ENCODE measurements around the gene TASOR.

Gene TASOR

GRCh38 chr3:56682462-56683121 is 473 bp downstream of the TASOR start:
- peak; percentile 73 for DNase-seq (ENCODE audit: low spot score)

DNA sequence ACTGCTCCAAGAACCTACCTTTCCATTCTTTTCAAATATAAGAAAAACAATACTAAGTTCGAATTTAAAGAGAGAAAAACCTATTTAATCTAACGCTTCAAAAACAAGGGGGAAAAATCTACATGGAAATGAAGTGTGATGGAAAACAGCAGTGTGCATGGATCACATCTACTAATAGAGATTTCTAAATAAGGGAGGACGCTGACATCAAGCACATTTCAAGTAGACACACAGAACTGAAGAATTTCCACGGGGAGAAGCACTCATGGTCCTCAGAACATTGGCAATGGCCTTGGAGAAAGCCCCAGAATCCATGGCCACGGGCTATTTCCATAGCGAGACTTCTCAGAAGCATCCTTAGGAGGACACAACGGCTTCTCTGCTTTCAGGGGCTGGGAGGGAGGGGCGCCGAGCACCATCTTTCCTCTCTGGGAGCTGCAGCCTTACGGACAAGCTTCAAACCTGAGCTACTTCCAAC is 1.0 kb downstream of the TASOR start:
- no peak for DNase-seq (ENCODE audit: low spot score)

- DNase-seq (ENCODE audit: low spot score) = no peak
Measured at GRCh38 chr3:56680054-56680580, 2.9 kb downstream of the TASOR start.

- no peak for DNase-seq (ENCODE audit: low spot score)
Measured at GRCh38 chr3:56677286-56677685, 5.8 kb downstream of the TASOR start.

DNA sequence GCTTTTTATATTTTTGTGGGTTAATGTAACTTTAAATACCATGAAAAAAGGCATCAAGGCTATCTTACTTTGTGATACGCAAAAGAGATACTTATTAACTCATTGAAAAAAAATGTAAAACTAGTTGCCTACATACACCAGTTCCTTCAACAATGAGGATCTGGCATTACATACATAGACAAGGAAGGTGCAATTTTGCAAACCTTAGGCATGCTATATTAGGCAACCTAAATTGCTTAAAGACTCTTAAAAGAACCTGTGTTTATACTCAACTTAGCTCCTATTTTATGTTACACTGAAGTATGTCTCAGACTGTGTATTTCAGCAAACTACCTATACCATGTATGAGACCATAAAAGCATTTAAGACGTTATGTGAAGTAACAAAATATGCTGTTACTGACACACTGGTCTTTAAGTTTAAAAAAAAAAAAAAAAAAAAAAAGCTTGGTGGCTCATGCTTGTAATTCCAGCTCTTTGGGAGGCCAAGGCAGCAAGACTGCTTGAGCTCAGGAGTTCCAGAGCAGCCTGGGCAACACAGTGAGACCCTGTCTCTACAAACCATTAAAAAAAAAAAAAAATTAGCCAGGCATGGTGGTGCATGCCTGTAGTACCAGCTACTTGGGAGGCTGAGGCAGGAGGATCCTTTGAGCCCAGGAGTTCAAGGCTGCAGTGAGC is 9.1 kb downstream of the TASOR start:
- no peak for DNase-seq (ENCODE audit: low spot score)

DNA sequence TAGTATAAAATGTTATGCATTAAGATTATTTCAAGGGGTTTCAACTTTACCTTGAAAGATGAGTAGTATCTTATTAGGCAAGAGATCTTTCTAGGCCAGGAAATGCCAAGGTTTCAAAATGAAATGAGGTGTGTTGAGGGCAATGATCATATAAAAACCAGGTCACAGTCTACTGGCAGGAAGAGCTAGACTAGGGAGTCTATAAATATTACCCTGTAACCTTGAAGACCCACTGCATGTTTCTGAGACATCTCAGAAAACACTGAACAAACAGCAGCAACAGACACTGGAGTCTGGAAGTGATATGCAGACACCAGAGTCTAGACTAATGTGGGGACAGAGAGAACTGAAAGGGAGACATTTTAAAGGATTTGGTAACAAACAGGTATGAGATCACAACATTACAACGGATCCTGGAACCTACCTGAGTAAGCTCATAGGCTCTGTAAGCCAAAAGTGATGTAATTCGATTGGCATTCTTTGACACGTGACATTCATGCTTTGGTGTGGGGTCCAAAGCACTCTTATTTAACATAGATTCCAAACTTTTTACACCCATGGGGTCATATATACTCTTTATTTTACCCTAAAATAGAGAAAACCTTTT is 15.0 kb downstream of the TASOR start:
- no peak for DNase-seq (ENCODE audit: low spot score)

DNA sequence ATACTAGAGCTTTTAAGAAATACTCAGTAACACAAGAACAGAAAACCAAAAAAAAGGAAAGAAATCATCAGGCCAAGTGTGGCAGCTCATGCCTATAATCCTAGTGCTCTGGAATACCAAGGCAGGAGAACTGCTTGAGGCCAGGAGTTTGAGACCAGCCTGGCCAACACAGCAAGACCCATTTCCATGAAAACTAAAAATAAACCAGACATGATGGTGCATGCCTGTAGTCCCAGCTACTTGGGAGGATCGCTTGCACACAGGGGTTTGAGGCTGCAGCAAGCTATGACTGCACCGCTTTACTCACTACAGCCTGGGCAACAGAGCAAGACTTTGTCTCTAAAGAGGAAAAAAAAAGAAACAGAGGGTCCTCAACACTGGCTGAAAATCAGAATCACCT is 18.2 kb downstream of the TASOR start:
- no peak for DNase-seq (ENCODE audit: low spot score)

DNA sequence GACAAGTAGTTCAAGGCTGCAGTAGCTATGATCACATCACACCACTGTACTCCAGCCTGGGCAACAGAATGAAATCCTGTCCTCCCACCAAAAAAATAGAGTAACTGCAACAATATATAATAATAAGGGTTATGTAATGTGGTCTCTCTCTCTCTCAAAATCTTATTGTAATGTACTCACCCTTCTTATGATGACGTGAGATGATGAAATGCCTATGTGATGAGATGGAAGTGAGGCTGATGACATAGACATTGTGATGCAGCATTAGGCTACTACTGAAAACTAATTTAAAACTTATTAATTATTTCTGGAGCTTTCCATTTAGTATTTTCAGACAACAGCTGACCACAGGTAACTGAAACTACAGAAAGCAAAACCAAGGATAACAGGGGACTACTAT is 27.4 kb downstream of the TASOR start:
- no peak for DNase-seq (ENCODE audit: low spot score)

- DNase-seq (ENCODE audit: low spot score) = no peak
Measured at GRCh38 chr3:56654460-56654859, 28.6 kb downstream of the TASOR start.

DNA sequence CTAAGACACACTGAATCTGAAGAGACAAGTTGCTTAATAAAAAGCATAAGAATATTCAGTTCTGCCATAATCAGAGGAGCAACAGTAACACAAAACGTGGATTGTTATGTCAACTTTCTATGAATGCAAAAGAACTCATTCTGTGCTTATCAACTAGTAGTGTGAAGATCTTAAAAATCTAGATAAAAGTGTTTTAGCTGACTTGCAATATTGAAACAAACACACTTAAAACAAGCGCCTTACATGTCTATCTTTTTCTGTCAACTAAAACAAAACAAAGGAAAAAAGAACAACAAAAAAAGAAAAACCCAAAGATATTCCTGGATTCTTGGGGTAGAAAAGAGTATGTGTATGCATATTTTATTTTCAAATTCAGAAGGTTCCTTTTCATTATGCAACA is 37.7 kb downstream of the TASOR start:
- no peak for DNase-seq (ENCODE audit: low spot score)

DNA sequence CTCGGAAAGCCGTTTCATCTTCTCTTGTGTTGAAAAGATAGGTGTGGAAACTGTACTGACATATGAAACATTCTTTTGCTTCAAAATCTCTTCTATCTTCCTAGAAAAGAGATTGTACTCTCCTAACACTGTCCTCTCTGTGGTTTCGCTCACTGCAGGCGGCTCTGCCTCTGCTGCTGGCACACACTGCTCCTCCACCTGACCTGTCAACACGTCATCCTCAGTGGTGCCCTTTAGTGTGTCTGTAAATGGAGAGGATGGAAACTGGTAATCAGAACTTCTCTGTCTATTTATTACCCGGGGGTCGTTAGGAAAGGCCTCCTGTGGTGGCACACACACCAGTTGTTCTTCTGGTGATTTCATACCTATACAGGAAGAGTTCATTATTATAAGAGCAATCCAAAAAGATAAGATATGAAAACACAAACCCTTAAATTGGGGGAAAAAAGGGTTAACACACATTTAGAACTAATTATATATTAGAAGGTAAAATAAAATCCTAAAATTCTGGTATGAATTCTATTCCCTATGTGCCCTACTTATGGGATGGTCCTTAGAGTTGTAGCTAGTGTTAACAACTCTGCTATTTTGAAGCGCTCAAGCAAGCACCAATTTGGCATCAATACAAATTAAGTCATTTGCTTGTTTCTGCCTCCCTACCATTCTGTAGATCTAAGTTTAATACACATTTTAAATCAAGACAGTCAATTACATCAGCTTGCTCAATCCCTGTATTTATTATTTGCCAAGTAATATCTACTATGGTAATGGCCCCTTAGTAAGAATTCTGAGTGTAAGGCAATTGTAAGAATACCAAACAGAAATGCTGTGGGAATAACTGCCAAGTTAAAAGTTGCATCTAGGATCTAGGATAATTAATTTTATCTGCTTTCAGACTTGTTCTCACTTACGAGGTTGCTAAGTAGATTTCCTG is 49.2 kb downstream of the TASOR start:
- no peak for DNase-seq (ENCODE audit: low spot score)

All from AG08396 (cell line).